HUES48 (cell line): ENCODE measurements around the gene NEDD8.

Source experiments
- H3K27ac ChIP-seq: one replicate; pipeline ENCODE4 v1.7.0; 2013; ENCODE audit warnings: low read depth, low read length, inconsistent platforms
- H3K27me3 ChIP-seq: 2 replicates; pipeline ENCODE4 v1.6.1; 2013; ENCODE audit warnings: mild to moderate bottlenecking, low read length; ENCODE audit not compliant: control insufficient read depth, insufficient read depth
- H3K36me3 ChIP-seq: 2 replicates; pipeline ENCODE4 v1.6.1; 2013; ENCODE audit warnings: low read length; ENCODE audit not compliant: control insufficient read depth, insufficient read depth
- H3K4me1 ChIP-seq: 2 replicates; pipeline ENCODE4 v1.6.1; 2013; ENCODE audit warnings: mild to moderate bottlenecking, low read length; ENCODE audit not compliant: control insufficient read depth, insufficient read depth
- H3K4me3 ChIP-seq: 2 replicates; pipeline ENCODE4 v1.5.1; 2013; ENCODE audit warnings: mild to moderate bottlenecking, low read depth, low read length
- H3K9ac ChIP-seq: 2 replicates; pipeline ENCODE4 v1.6.1; 2013; ENCODE audit warnings: mild to moderate bottlenecking, low read depth, low read length, moderate library complexity
- H3K9me3 ChIP-seq: 2 replicates; pipeline ENCODE4 v1.6.1; 2013; ENCODE audit warnings: low read length; ENCODE audit not compliant: control insufficient read depth, insufficient read depth

Gene NEDD8

GRCh38 chr14:24172871-24173281 is 59.3 kb downstream of the NEDD8 start:
- Histone ChIP-seq H3K9me3 (no peaks in the 10 kb centered on the region), H3K36me3 (peaks cover 28% of the 10 kb centered on the region), H3K4me1 (0 out of 2 replicates have a peak, but pooled peaks cover 6% of the 10 kb centered on the region), H3K27me3 (no peaks in the 10 kb centered on the region), H3K4me3 (peak overlapping the region; percentile 78), H3K27ac (no peak overlapping the region), H3K9ac (no peak overlapping the region)

GRCh38 chr14:24172261-24172860 is 59.8 kb downstream of the NEDD8 start:
- H3K27ac ChIP-seq = peak overlapping the region; percentile 50
- 0 out of 2 replicates have a peak overlapping the region, but pooled peaks have one; percentile 15 for H3K9ac ChIP-seq
- H3K4me3 ChIP-seq = peak overlapping the region; percentile 78
- peaks cover 22% of the 10 kb centered on the region for H3K36me3 ChIP-seq
- H3K27me3 ChIP-seq = no peaks in the 10 kb centered on the region
- 0 out of 2 replicates have a peak, but pooled peaks cover 6% of the 10 kb centered on the region for H3K4me1 ChIP-seq
- no peaks in the 10 kb centered on the region for H3K9me3 ChIP-seq

- peaks cover 15% of the 10 kb centered on the region for H3K36me3 ChIP-seq
- H3K4me3 ChIP-seq = peak within 1 kb of the TSS; percentile 78
- H3K27ac ChIP-seq = peak within 1 kb of the TSS; percentile 50
- H3K27me3 ChIP-seq = no peaks in the 10 kb centered on the region
- H3K9ac ChIP-seq = 0 out of 2 replicates have a peak within 1 kb of the TSS, but pooled peaks have one; percentile 15
- no peaks in the 10 kb centered on the region for H3K9me3 ChIP-seq
- H3K4me1 ChIP-seq = 0 out of 2 replicates have a peak, but pooled peaks cover 6% of the 10 kb centered on the region
These were observed 60.5 kb downstream of the NEDD8 start, which contains the start of gene REC8 for GRCh38 chr14:24171422-24172260. REC8 (plus strand) TSS chr14:24172080; CDS start chr14:24172553, 473 bp downstream.

GRCh38 chr14:24167469-24168114 is 64.6 kb downstream of the NEDD8 start:
- H3K9me3 ChIP-seq = no peaks in the 10 kb centered on the region
- H3K36me3 ChIP-seq = peaks cover 26% of the 10 kb centered on the region
- no peak overlapping the region for H3K9ac ChIP-seq
- no peaks in the 10 kb centered on the region for H3K27me3 ChIP-seq
- no peak overlapping the region for H3K27ac ChIP-seq
- H3K4me1 ChIP-seq = 0 out of 2 replicates have a peak, but pooled peaks cover 6% of the 10 kb centered on the region
- no peak overlapping the region for H3K4me3 ChIP-seq
